OCI-LY7 (cell line): Measurements from ENCODE around the gene GBA2. TPM values are rescaled to one million over a fixed set of nuclear protein-coding genes. Genes with fewer than 3 reads are reported as not detected.

Experiments used
- BruUV-seq: library from RNA; stranded (reverse); fragments of 400-500 nt; replicated peaks from 2 replicates; lab custom pipeline; 2021; lab: Mats Ljungman, UMichigan
- CTCF ChIA-PET: fragments of 300-600 bp; sonication (Branson Sonifier 250); formaldehyde crosslinking; loops from one replicate; lab custom pipeline; 2022; ENCODE audit warnings: antibody characterized with exemption; ENCODE audit not compliant: unreplicated experiment; lab: Charles Lee
- POLR2A ChIA-PET: fragments of 300-600 bp; sonication (Branson Sonifier 250); formaldehyde crosslinking; loops from one replicate; lab custom pipeline; 2022; ENCODE audit warnings: antibody characterized with exemption; lab: Charles Lee
- DNase-seq: peaks from one replicate; pipeline ENCODE4 v3.0.0-alpha.2; 2015; ENCODE audit warnings: low spot score
- H2AFZ ChIP-seq: fragments of 200-600 bp; sonication (generic), shearing (Covaris generic); 2 replicates; pipeline ENCODE4 v1.6.1; 2014; ENCODE audit warnings: mild to moderate bottlenecking, antibody characterized with exemption, low read length, moderate library complexity
- H3K27ac ChIP-seq: fragments of 200-600 bp; sonication (generic); 2 replicates; pipeline ENCODE4 v1.5.1; 2014; ENCODE audit warnings: mixed run types, low read depth, mild to moderate bottlenecking, moderate library complexity, low read length, inconsistent platforms; ENCODE audit not compliant: poor library complexity, severe bottlenecking
- H3K36me3 ChIP-seq: fragments of 200-600 bp; sonication (generic); 2 replicates; pipeline ENCODE4 v1.6.1; 2014; ENCODE audit warnings: mild to moderate bottlenecking, antibody characterized with exemption, low read length, moderate library complexity, mixed read lengths; ENCODE audit not compliant: insufficient read depth
- H3K4me1 ChIP-seq: fragments of 200-600 bp; sonication (generic); 2 replicates; pipeline ENCODE4 v1.5.1; 2014; ENCODE audit warnings: mild to moderate bottlenecking, low read length; ENCODE audit not compliant: insufficient read depth, poor library complexity, severe bottlenecking
- H3K4me2 ChIP-seq: fragments of 200-600 bp; sonication (generic); 2 replicates; pipeline ENCODE4 v1.6.1; 2014; ENCODE audit warnings: mild to moderate bottlenecking, low read length
- H3K4me3 ChIP-seq: fragments of 200-600 bp; sonication (generic); 2 replicates; pipeline ENCODE4 v1.5.1; 2014; ENCODE audit warnings: mild to moderate bottlenecking, low read depth, low read length; ENCODE audit not compliant: poor library complexity, severe bottlenecking
- H3K79me2 ChIP-seq: fragments of 200-600 bp; sonication (generic); 2 replicates; pipeline ENCODE4 v1.6.1; 2016; ENCODE audit warnings: low read depth, mild to moderate bottlenecking, low read length, moderate library complexity, mixed read lengths; ENCODE audit not compliant: insufficient read depth
- H3K9me2 ChIP-seq: fragments of 200-600 bp; sonication (generic); 2 replicates; pipeline ENCODE4 v1.6.1; 2016; ENCODE audit warnings: mild to moderate bottlenecking, low read length, mixed read lengths; ENCODE audit not compliant: insufficient read depth
- H3K9me3 ChIP-seq: fragments of 200-600 bp; sonication (generic); 2 replicates; pipeline ENCODE4 v1.6.1; 2014; ENCODE audit warnings: mild to moderate bottlenecking, mixed run types, low read length, mixed read lengths
- H4K20me1 ChIP-seq: fragments of 200-600 bp; sonication (generic); 2 replicates; pipeline ENCODE4 v1.6.1; 2014; ENCODE audit warnings: mild to moderate bottlenecking, antibody characterized with exemption, low read length, moderate library complexity, mixed read lengths; ENCODE audit not compliant: insufficient read depth
- CTCF ChIP-seq: fragments of 200-600 bp; sonication (generic); conservative IDR thresholded peaks from 2 replicates; pipeline ENCODE4 v1.5.1; 2014; ENCODE audit warnings: mild to moderate bottlenecking, antibody characterized with exemption, low read length, moderate library complexity, mixed read lengths
- EZH2phosphoT487 ChIP-seq: fragments of 200-600 bp; sonication (generic); IDR thresholded peaks from 2 replicates; pipeline ENCODE4 v1.6.1; 2018; ENCODE audit warnings: low read depth, borderline replicate concordance, mild to moderate bottlenecking, mixed run types, antibody characterized with exemption, low read length, moderate library complexity, mixed read lengths
- intact Hi-C: fragments of 100-400 bp; cut with micrococcal nuclease; formaldehyde crosslinking; loops from one replicate; pipeline ENCODE4 v1.10.0; 2022; ENCODE audit not compliant: unreplicated experiment
- total RNA-seq, 2 experiments: library from RNA; depleted of rRNA in 1 of 2; stranded (reverse); fragments of >200 nt in 1 of 2; shearing (Covaris generic) in 1 of 2; gene quantifications; 2 replicates each; pipeline ENCODE4 v1.2.3, GENCODE V29; 2014 to 2022

GBA2 gene
- total RNA-seq, 2 experiments from 2014 or later: 66.0 to 68.2 TPM

DNA sequence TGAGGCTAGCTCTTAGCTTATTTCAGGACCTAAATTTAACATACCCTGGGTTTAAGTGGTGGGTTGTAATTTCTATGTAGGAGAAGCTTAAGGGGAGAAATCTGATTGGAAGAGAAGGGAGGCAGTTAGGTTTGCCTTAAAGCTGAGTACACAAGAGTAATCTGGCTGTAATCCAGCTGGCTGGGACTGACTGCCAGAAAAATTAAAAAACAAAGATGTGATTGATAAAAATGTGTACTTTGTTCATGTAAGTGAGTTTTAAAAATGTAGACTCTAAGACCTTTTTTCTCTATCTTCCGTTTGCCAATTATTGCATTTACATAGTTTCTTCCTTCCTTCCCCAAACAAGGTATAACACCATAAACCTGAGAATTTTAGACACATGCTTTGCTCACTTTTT, 22.5 kb upstream of the GBA2 start:
- POLR2A ChIA-PET: interaction anchor here (1.1 to 2.0 kb wide), 5 partner anchors 9 to 136 kb away, joined by 3 to 9 read pairs (median 5); partner anchors contain the start of genes GBA2 and RGP1

DNA sequence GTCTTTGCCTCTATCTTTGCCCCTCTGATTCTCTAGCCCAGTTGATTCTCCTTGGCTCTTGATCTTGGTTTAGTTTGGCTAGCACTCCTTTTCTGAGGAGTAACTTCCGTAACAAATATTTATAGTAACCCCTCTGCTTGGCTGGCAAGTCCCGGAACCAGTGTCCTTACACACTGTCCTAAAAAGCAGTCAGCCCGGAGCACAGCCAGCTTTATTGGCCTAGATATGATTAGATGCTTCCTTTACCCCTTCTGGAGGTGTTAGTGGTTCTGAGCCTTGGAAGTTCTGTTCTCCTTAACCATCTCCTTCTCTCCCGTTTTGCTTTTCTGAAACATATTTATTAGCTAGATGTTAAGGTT, 22.0 kb upstream of the GBA2 start:
- Histone ChIP-seq H3K4me3 (no peak overlapping the region), H4K20me1 (no peaks in the 10 kb centered on the region), H3K9me2 (no peaks in the 10 kb centered on the region), H3K4me1 (peaks cover 65% of the 10 kb centered on the region), H3K4me2 (peak overlapping the region; percentile 4), H2AFZ (no peak overlapping the region), H3K79me2 (peaks cover 4% of the 10 kb centered on the region; the same call in 1 of the 2 replicates), H3K9me3 (no peaks in the 10 kb centered on the region), H3K36me3 (no peaks in the 10 kb centered on the region), H3K27ac (no peak overlapping the region)
- POLR2A ChIA-PET: interaction anchor here (0.7 to 2.0 kb wide), 6 partner anchors 8 to 135 kb away, joined by 3 to 9 read pairs (median 4); partner anchors contain the start of genes GBA2 and RGP1
- no peak for TF ChIP-seq EZH2phosphoT487
- TF ChIP-seq CTCF: no peak
- no TSS peak for BruUV-seq
- intact Hi-C loops: no loop called here
- CTCF ChIA-PET: no interaction called here
- no peak for DNase-seq

More for the DNA sequence above, 22.5 kb upstream of the GBA2 start:
- intact Hi-C loops: no loop called here
- Histone ChIP-seq H3K36me3 (no peaks in the 10 kb centered on the region), H3K79me2 (no peaks in the 10 kb centered on the region; the same call in 1 of the 2 replicates), H3K9me3 (no peaks in the 10 kb centered on the region), H3K4me2 (peak overlapping the region; percentile 4; the same call in 1 of the 2 replicates), H3K4me1 (peaks cover 65% of the 10 kb centered on the region), H4K20me1 (no peaks in the 10 kb centered on the region), H3K4me3 (no peak overlapping the region), H3K9me2 (no peaks in the 10 kb centered on the region), H3K27ac (no peak overlapping the region), H2AFZ (no peak overlapping the region)
- no TSS peak for BruUV-seq
- TF ChIP-seq CTCF (no peak), EZH2phosphoT487 (no peak)
- no peak for DNase-seq
- CTCF ChIA-PET: no interaction called here

DNA sequence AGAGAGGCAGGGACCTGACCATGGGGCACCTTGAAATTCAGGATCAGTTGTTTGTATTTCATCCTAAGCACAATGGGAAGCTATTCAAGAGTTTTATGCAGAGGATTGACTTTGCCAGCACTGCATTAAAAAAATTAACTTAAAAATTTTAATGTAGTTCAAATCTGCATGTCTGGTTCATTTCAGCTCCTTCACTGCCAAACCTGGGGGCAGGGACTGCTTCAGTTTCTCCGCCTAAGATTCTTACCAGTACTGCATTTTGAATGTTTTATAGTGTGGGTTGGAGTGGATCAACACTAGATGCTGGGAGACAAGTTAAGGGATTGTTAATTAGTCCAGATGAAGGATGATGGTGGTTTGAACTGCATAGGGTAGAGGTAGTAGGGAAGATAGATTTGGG, 20.7 kb upstream of the GBA2 start:
- BruUV-seq: no TSS peak
- CTCF ChIA-PET: no interaction called here
- peaks cover 14% of the 10 kb centered on the region; the same call in 1 of the 2 replicates for H3K79me2 ChIP-seq
- H3K9me2 ChIP-seq: no peaks in the 10 kb centered on the region
- H4K20me1 ChIP-seq: no peaks in the 10 kb centered on the region
- H2AFZ ChIP-seq: no peak overlapping the region
- H3K36me3 ChIP-seq: peaks cover 7% of the 10 kb centered on the region
- TF ChIP-seq EZH2phosphoT487 (no peak), CTCF (no peak)
- H3K4me3 ChIP-seq: no peak overlapping the region
- H3K27ac ChIP-seq: no peak overlapping the region
- intact Hi-C loops: no loop called here
- H3K4me2 ChIP-seq: no peak overlapping the region
- DNase-seq: no peak
- H3K9me3 ChIP-seq: peaks cover 6% of the 10 kb centered on the region; the same call in 1 of the 2 replicates
- peaks cover 63% of the 10 kb centered on the region for H3K4me1 ChIP-seq
- POLR2A ChIA-PET: interaction anchor here (0.6 to 1.2 kb wide), 4 partner anchors 9 to 215 kb away, joined by 3 to 4 read pairs (median 3); partner anchors contain the start of gene SPAG8
